Lower leg skin (tissue), 3 donors: ENCODE results near the gene LRP6.

ENCODE experiments used
- CTCF ChIP-seq, 3 donors: fragments of 450-650 bp; IDR thresholded peaks; one replicate each; pipeline ENCODE4 v1.5.1; 2016; ENCODE audit warnings: antibody characterized with exemption in 3 of 3, mild to moderate bottlenecking in 3 of 3, moderate library complexity in 2 of 3
- POLR2A ChIP-seq, 2 donors: fragments of 450-650 bp; IDR thresholded peaks; one replicate each; pipeline ENCODE4 v1.6.1; 2016 to 2017; ENCODE audit warnings: antibody characterized with exemption in 2 of 2, mild to moderate bottlenecking in 1 of 2, moderate library complexity in 1 of 2

GRCh38 chr12:12178559-12178958 lies 88.3 kb downstream of the LRP6 start:
- no peak for TF ChIP-seq POLR2A (IDR thresholded peaks at IDR 0.05)
- no peak for TF ChIP-seq CTCF (IDR thresholded peaks at IDR 0.05)
